NB4 (cell line): ENCODE results near the gene DAAM2.

Experiments used
- DNase-seq: peaks from one replicate; pipeline ENCODE4 v3.0.0; 2010; ENCODE audit warnings: low read depth
- H3K4me3 ChIP-seq: one replicate; pipeline ENCODE4 v1.5.1; 2011; ENCODE audit warnings: mild to moderate bottlenecking, low read depth, low read length, moderate library complexity
- MYC ChIP-seq: IDR thresholded peaks from 2 replicates; pipeline ENCODE4 v1.6.1; 2011; ENCODE audit warnings: low read depth, low read length
- POLR2A ChIP-seq: IDR thresholded peaks from 2 replicates; pipeline ENCODE4 v1.6.1; 2011; ENCODE audit warnings: mild to moderate bottlenecking; ENCODE audit not compliant: insufficient read length; ENCODE audit errors: extremely low read depth
- TF ChIP-seq, protein P1 (sequence below): IDR thresholded peaks from one replicate; pipeline ENCODE4 v1.5.1; 2012; ENCODE audit warnings: low read depth, low read length
- TF ChIP-seq, protein P2 (sequence below): IDR thresholded peaks from 2 replicates; pipeline ENCODE4 v1.6.1; 2011; ENCODE audit warnings: low read depth, low read length

DAAM2 gene

DNA sequence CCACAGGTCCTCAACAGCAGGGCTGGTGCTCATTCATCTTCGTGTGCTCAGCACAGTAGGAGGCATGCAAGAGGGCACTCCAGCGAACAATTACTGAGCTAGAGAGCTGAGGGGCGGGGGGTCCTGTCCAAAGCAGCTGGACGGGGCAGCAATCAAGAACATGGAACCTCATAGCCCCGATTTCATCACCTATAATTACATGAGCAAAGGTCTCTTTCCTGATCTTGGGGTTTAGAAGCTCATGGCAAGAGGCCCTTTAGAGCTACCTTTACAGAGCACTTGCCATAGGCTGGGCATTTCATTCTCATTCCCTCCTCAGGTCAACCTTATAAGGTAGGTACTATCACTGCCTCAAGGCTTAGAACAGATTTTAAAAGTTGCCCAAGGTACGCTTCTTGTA lies 131.7 kb downstream of the DAAM2 start:
- TF ChIP-seq, protein P1, sequence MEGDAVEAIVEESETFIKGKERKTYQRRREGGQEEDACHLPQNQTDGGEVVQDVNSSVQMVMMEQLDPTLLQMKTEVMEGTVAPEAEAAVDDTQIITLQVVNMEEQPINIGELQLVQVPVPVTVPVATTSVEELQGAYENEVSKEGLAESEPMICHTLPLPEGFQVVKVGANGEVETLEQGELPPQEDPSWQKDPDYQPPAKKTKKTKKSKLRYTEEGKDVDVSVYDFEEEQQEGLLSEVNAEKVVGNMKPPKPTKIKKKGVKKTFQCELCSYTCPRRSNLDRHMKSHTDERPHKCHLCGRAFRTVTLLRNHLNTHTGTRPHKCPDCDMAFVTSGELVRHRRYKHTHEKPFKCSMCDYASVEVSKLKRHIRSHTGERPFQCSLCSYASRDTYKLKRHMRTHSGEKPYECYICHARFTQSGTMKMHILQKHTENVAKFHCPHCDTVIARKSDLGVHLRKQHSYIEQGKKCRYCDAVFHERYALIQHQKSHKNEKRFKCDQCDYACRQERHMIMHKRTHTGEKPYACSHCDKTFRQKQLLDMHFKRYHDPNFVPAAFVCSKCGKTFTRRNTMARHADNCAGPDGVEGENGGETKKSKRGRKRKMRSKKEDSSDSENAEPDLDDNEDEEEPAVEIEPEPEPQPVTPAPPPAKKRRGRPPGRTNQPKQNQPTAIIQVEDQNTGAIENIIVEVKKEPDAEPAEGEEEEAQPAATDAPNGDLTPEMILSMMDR = no peak
- TF ChIP-seq, protein P2, sequence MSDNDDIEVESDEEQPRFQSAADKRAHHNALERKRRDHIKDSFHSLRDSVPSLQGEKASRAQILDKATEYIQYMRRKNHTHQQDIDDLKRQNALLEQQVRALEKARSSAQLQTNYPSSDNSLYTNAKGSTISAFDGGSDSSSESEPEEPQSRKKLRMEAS = no peak
- no peak for TF ChIP-seq POLR2A
- no peak for TF ChIP-seq MYC
- no peak for DNase-seq
- no peak overlapping the region for H3K4me3 ChIP-seq

DNA sequence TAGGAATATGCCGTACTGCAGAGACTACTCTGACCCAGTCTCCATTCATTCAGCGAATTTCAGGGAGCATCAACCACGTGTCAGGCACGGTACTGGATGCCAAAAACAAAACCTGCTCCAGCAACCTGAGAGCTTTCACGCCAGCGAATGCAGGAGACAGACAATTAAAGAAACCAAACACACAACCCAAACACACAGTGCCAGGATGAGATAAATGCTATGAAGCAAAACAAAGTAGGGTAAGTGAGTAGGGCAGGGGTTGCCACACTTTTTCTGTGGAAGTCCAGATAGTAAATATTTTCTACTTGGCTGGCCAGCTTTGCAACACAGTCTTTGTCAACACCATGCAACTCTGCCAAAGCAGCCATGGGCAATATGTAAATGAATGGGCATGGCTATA lies 132.1 kb downstream of the DAAM2 start:
- H3K4me3 ChIP-seq = no peak overlapping the region
- DNase-seq = no peak
- TF ChIP-seq MYC (no peak), POLR2A (no peak)
- TF ChIP-seq, protein P1 = no peak
- TF ChIP-seq, protein P2 = no peak

DNA sequence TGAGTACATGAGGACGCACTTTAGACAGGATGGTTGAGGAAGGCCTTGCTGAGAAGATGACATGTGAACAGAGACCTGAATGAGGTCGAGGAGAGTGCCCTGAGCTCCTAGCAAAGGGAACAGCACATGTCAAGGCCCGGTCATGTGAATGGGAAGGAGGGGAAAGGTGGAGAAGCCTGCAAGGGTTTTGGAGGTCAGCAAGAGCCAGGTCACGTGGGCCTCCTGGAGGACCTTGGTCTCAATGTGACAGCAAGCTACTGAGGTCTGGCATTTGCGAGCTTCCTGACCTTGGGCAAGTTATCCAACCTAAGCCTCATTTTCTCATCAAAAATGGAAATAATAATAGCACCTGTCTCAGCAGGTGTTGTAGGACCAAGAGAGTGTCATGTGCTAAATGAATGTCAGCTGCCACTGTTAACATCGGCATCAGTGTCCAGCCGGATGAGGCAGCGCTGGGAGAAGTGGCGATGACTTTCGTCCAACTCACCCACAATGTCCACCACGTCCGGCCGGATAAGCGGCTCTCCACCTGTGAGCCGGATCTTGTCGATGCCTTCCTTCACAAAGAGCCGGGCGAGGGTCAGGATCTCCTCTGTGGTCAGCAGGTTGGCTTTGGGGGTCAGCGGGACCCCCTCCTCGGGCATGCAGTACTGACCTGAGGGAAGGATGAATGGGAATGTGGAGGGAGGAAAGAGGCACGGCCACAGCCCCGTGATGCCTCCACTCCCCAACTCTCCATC lies 133.2 kb downstream of the DAAM2 start:
- DNase-seq = no peak
- H3K4me3 ChIP-seq = no peak overlapping the region
- TF ChIP-seq MYC = no peak
- TF ChIP-seq, protein P1 = no peak
- TF ChIP-seq POLR2A = no peak
- TF ChIP-seq, protein P2 = no peak

DNA sequence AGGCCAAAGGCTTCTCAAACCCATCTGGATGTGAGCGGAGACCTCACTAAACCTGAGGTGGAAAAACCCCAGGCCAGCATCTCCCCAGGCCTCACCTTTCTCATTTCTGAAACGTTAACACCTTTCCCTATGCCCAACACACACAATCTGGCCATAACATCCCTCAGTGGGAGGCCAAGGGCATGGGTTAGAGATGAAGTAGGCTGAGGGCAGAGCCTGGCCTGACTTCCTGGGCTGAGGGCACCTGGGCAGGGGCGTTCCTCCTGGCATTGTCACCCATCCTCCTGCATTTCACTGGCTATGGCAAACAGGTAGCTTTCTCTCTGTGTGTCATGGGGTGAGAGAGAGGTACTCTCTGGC lies 133.7 kb downstream of the DAAM2 start:
- TF ChIP-seq, protein P1 = no peak
- TF ChIP-seq POLR2A = no peak
- no peak for TF ChIP-seq MYC
- TF ChIP-seq, protein P2 = no peak
- H3K4me3 ChIP-seq = no peak overlapping the region
- DNase-seq = no peak

DNA sequence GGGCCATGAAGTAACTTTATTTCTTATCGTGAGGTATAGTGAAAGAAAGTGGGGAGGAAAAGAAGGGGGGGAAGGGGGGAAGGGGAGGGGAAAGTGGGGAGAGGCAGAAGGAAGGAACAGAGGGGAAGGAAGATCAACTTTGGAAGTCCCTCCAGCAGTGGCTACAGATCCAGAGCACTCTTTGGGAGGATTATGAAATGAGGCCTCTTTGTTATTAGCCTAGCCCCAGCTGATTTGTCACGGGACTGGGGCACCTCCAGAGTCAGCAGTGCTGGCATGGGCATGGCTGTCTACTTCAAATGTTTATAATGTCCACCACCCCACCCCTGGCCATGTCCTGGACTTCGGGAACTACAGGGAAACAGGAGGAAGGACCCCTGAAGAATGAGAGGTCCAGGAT lies 134.5 kb downstream of the DAAM2 start:
- no peak overlapping the region for H3K4me3 ChIP-seq
- DNase-seq = no peak
- TF ChIP-seq, protein P2 = no peak
- TF ChIP-seq MYC (no peak), POLR2A (no peak)
- TF ChIP-seq, protein P1 = no peak

DNA sequence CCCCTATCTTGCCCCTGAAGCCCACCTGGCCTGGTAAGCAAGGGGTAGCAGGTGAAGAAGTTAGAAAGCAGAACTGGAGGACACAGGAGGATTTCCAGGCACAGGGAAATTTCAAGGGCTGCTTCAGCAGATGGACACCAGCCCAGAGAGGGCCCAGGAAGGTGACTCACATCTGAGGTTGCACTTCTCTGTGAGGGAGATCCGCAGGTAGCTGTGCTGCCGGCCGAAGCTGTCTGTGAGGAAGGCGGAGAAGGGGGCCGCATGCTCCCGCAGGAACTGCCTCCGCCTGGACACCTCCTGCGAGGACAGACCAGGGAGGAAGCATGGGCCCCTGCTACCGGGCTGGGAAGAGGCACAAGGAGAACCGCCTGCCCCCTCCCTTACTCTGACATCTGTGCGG lies 135.0 kb downstream of the DAAM2 start:
- no peak for DNase-seq

More for the DNA sequence above, 135.0 kb downstream of the DAAM2 start:
- no peak overlapping the region for H3K4me3 ChIP-seq
- TF ChIP-seq POLR2A (no peak), MYC (no peak)
- TF ChIP-seq, protein P2 = no peak
- TF ChIP-seq, protein P1 = no peak
